HUES64 (cell line): ENCODE measurements around the gene PDZK1IP1.

ENCODE experiments used
- H3K27ac ChIP-seq: 2 replicates; pipeline ENCODE4 v1.7.0; 2013; ENCODE audit warnings: low read depth, low read length, inconsistent platforms
- H3K27me3 ChIP-seq: 2 replicates; pipeline ENCODE4 v1.6.1; 2013; ENCODE audit warnings: mild to moderate bottlenecking, low read length; ENCODE audit not compliant: insufficient read depth
- H3K36me3 ChIP-seq: 2 replicates; pipeline ENCODE4 v1.6.1; 2013; ENCODE audit warnings: mild to moderate bottlenecking, low read length; ENCODE audit not compliant: insufficient read depth
- H3K4me1 ChIP-seq: 2 replicates; pipeline ENCODE4 v1.6.1; 2013; ENCODE audit warnings: mild to moderate bottlenecking, low read length, moderate library complexity; ENCODE audit not compliant: insufficient read depth
- H3K4me3 ChIP-seq: 2 replicates; pipeline ENCODE4 v1.5.1; 2013; ENCODE audit warnings: mild to moderate bottlenecking, low read length, moderate library complexity
- H3K9ac ChIP-seq: 2 replicates; pipeline ENCODE4 v1.6.1; 2013; ENCODE audit warnings: mild to moderate bottlenecking, low read depth, low read length
- H3K9me3 ChIP-seq: 2 replicates; pipeline ENCODE4 v1.6.1; 2013; ENCODE audit warnings: low read depth, low read length; ENCODE audit not compliant: insufficient read depth
- WGBS: fragments of 150-250, 120-280 bp; methylation state at CpG from one replicate; pipeline ENCODE4 v1.1.7; 2013; ENCODE audit warnings: missing lambda C conversion rate; 5-methylcytosine and 5-hydroxymethylcytosine counted together

PDZK1IP1 gene

GRCh38 chr1:47229031-47229885 lies 39.4 kb upstream of the PDZK1IP1 start:
- Histone ChIP-seq H3K27me3 (peaks cover 100% of the 10 kb centered on the region), H3K4me1 (peaks cover 38% of the 10 kb centered on the region), H3K9me3 (no peaks in the 10 kb centered on the region), H3K36me3 (no peaks in the 10 kb centered on the region), H3K27ac (no peak overlapping the region), H3K4me3 (peak overlapping the region; percentile 12), H3K9ac (no peak overlapping the region)
- WGBS, result 2% methylated on average over 32 of the region's 35 CpGs

GRCh38 chr1:47228644-47229030 lies 38.8 kb upstream of the PDZK1IP1 start:
- Histone ChIP-seq H3K36me3 (no peaks in the 10 kb centered on the region), H3K4me3 (peak overlapping the region; percentile 12), H3K27me3 (peaks cover 100% of the 10 kb centered on the region), H3K27ac (no peak overlapping the region), H3K9ac (no peak overlapping the region), H3K4me1 (peaks cover 38% of the 10 kb centered on the region), H3K9me3 (no peaks in the 10 kb centered on the region)
- WGBS, result 15% methylated on average over 12 of the region's 12 CpGs

GRCh38 chr1:47227341-47228232 lies 37.8 kb upstream of the PDZK1IP1 start:
- peaks cover 100% of the 10 kb centered on the region for H3K27me3 ChIP-seq

GRCh38 chr1:47226839-47227215 lies 37.0 kb upstream of the PDZK1IP1 start:
- Histone ChIP-seq H3K9me3 (no peaks in the 10 kb centered on the region), H3K36me3 (no peaks in the 10 kb centered on the region), H3K4me1 (peaks cover 31% of the 10 kb centered on the region), H3K27me3 (peaks cover 100% of the 10 kb centered on the region), H3K9ac (no peak overlapping the region), H3K4me3 (no peak overlapping the region), H3K27ac (no peak overlapping the region)
- WGBS, result 42% methylated on average over 4 of the region's 4 CpGs

More at GRCh38 chr1:47227341-47228232, 37.8 kb upstream of the PDZK1IP1 start:
- Histone ChIP-seq H3K4me1 (peaks cover 33% of the 10 kb centered on the region), H3K27ac (no peak overlapping the region), H3K9me3 (no peaks in the 10 kb centered on the region), H3K36me3 (no peaks in the 10 kb centered on the region), H3K9ac (no peak overlapping the region), H3K4me3 (no peak overlapping the region)
- 37% methylated on average over 6 of the region's 7 CpGs for WGBS

- H3K9ac ChIP-seq, result no peak overlapping the region
- no peak overlapping the region for H3K27ac ChIP-seq
- no peaks in the 10 kb centered on the region for H3K9me3 ChIP-seq
- peaks cover 100% of the 10 kb centered on the region for H3K27me3 ChIP-seq
- no peaks in the 10 kb centered on the region for H3K36me3 ChIP-seq
- no peak overlapping the region for H3K4me3 ChIP-seq
- WGBS, result 14% methylated on average over 9 of the region's 19 CpGs
- H3K4me1 ChIP-seq, result peaks cover 27% of the 10 kb centered on the region
These were observed 36.4 kb upstream of the PDZK1IP1 start for GRCh38 chr1:47226121-47226838.

GRCh38 chr1:47225430-47226100 lies 35.7 kb upstream of the PDZK1IP1 start:
- Histone ChIP-seq H3K9ac (no peak overlapping the region), H3K36me3 (no peaks in the 10 kb centered on the region), H3K27me3 (peaks cover 100% of the 10 kb centered on the region), H3K4me1 (peaks cover 27% of the 10 kb centered on the region), H3K4me3 (peak overlapping the region; percentile 30), H3K27ac (no peak overlapping the region), H3K9me3 (no peaks in the 10 kb centered on the region)
- WGBS, result under 1% methylated on average over 79 of the region's 79 CpGs

GRCh38 chr1:47224676-47225399 lies 35.0 kb upstream of the PDZK1IP1 start:
- Histone ChIP-seq H3K9me3 (no peaks in the 10 kb centered on the region), H3K9ac (no peak overlapping the region), H3K4me3 (peak overlapping the region; percentile 23; the same call in 1 of the 2 replicates), H3K27ac (no peak overlapping the region), H3K4me1 (peaks cover 19% of the 10 kb centered on the region), H3K27me3 (peaks cover 100% of the 10 kb centered on the region), H3K36me3 (no peaks in the 10 kb centered on the region)
- 3% methylated on average over 30 of the region's 30 CpGs for WGBS

GRCh38 chr1:47223921-47224675 lies 34.3 kb upstream of the PDZK1IP1 start:
- no peaks in the 10 kb centered on the region for H3K36me3 ChIP-seq
- no peak overlapping the region for H3K4me3 ChIP-seq
- H3K27me3 ChIP-seq, result peaks cover 98% of the 10 kb centered on the region
- H3K27ac ChIP-seq, result no peak overlapping the region
- no peaks in the 10 kb centered on the region for H3K9me3 ChIP-seq
- H3K4me1 ChIP-seq, result peaks cover 13% of the 10 kb centered on the region
- 18% methylated on average over 7 of the region's 9 CpGs for WGBS
- no peak overlapping the region for H3K9ac ChIP-seq

- Histone ChIP-seq H3K36me3 (no peaks in the 10 kb centered on the region), H3K4me3 (no peak overlapping the region), H3K4me1 (peaks cover 6% of the 10 kb centered on the region; the same call in 1 of the 2 replicates), H3K27ac (no peak overlapping the region), H3K9me3 (no peaks in the 10 kb centered on the region), H3K9ac (no peak overlapping the region), H3K27me3 (peaks cover 98% of the 10 kb centered on the region)
- WGBS, result 55% methylated on average over 10 of the region's 10 CpGs
These were observed 33.5 kb upstream of the PDZK1IP1 start for GRCh38 chr1:47223174-47223920.
